Psoas muscle (tissue), 8 donors: ENCODE results near the gene CARS2. TPM values are rescaled to one million over a fixed set of nuclear protein-coding genes. Genes with fewer than 3 reads are reported as not detected.
"Not testable (repeated sequence)": the region's sequence is repeated elsewhere in the genome, so short reads cannot be mapped to it uniquely, and the experiment has no call there.

Experiments
- ATAC-seq, 4 donors: fragments of 200-7000 bp; cut with Tn5 transposase; one replicate each; pipeline ENCODE4 v1.9.1; 2020; ENCODE audit warnings: moderate library complexity in 3 of 4, mild to moderate bottlenecking in 2 of 4
- DNase-seq, 2 donors: peaks; one replicate each; pipeline ENCODE4 v3.0.0-alpha.2; 2020
- H3K27ac ChIP-seq: fragments of 200-600 bp; one replicate; pipeline ENCODE4 v1.8.0; 2022
- H3K27me3 ChIP-seq, 3 donors: fragments of 200-600 bp in 1 of 3; one replicate each; pipeline versions ENCODE4 v1.6.1 to v1.8.0; 2013 to 2022; ENCODE audit warnings: low read length in 2 of 3, mild to moderate bottlenecking in 2 of 3, moderate library complexity in 1 of 3; ENCODE audit not compliant: insufficient read depth in 3 of 3
- H3K36me3 ChIP-seq, 2 donors: fragments of 200-600 bp in 1 of 2; one replicate each; pipeline versions ENCODE4 v1.6.1 to v1.8.0; 2013 to 2022; ENCODE audit warnings: low read depth in 1 of 2, mild to moderate bottlenecking in 1 of 2, moderate library complexity in 1 of 2; ENCODE audit not compliant: insufficient read depth in 1 of 2
- H3K4me1 ChIP-seq: fragments of 200-600 bp; one replicate; pipeline ENCODE4 v1.8.0; 2022
- H3K4me3 ChIP-seq: fragments of 200-600 bp; one replicate; pipeline ENCODE4 v1.8.0; 2022; ENCODE audit warnings: mild to moderate bottlenecking
- H3K9me3 ChIP-seq: fragments of 200-600 bp; one replicate; pipeline ENCODE4 v1.8.0; 2022
- CTCF ChIP-seq: fragments of 200-600 bp; IDR thresholded peaks from one replicate; pipeline ENCODE4 v1.8.0; 2022; ENCODE audit warnings: antibody characterized with exemption
- WGBS, 3 donors: extraction: QIAGEN DNeasy Blood & Tissue Kit; methylation state at CpG; one replicate each; pipeline versions ENCODE4 v1.1.6 to v1.1.7; 2013; 5-methylcytosine and 5-hydroxymethylcytosine counted together
- intact Hi-C, 2 donors: fragments of 100-400 bp; cut with DNase I; formaldehyde crosslinking; loops; one replicate each; pipeline versions ENCODE4 v1.11.0 to v1.14.2; 2022
- polyA plus RNA-seq, 3 donors: library from polyadenylated mRNA; stranded (reverse); fragments of 200-250 nt; gene quantifications; one replicate each; pipeline ENCODE4 v1.2.3, GENCODE V29; 2013
- total RNA-seq, 4 donors: library from RNA; stranded (reverse); fragmentation: NEBNext Ultra II Directional in 2 of 4; extraction: Animal tissue kit (Norgen Biotek cat#: 25700) in 2 of 4; gene quantifications; one replicate each; pipeline versions ENCODE4 v1.2.1 to v1.2.4, GENCODE V29; 2021 to 2023
- donor health status: healthy with polysubstance abuse.
- donor health status: DM: no; HTN: no; CAD: no; lungs with moderate emphysema.
- donor health status: Bipolar disorder and iron deficiency.
- donor health status: healthy.
- donor health status: DM: yes; HTN: yes; CAD: no.
- donor health status: DM: no; HTN: no; CAD: no.
- donor health status: DM: no; HTN: no; CAD: no.
- donor health status: DM: yes; HTN: yes; CAD: no.

CARS2 gene
- total and polyA plus RNA-seq, 7 donors: 41.3 to 85.2 (median 56.3) TPM

GRCh38 chr13:110615005-110615321, 91.0 kb downstream of the CARS2 start:
- intact Hi-C loops: loop anchor here (5.0 kb wide), 2 partner anchors 87 to 97 kb away; partner anchors contain the start of gene ING1 (in 1 of the 2)
- DNase-seq: no peak

GRCh38 chr13:110610955-110611595, 94.8 kb downstream of the CARS2 start:
- Histone ChIP-seq H3K27ac (no peak overlapping the region), H3K36me3 (no peaks in the 10 kb centered on the region), H3K27me3 (peaks cover 0 to 13% (median 0%) of the 10 kb centered on the region in 3 donors), H3K4me3 (no peak overlapping the region), H3K4me1 (no peaks in the 10 kb centered on the region), H3K9me3 (no peaks in the 10 kb centered on the region)
- DNase-seq: no peak
- no peak for TF ChIP-seq CTCF
- ATAC-seq: no peak
- WGBS, 3 donors: 73 to 84% (median 76%) methylated on average over 12 of the region's 12 CpGs
- intact Hi-C loops: no loop called here

More at GRCh38 chr13:110615005-110615321, 91.0 kb downstream of the CARS2 start:
- Histone ChIP-seq H3K27me3 (peaks cover 0 to 13% (median 0%) of the 10 kb centered on the region in 3 donors), H3K4me3 (peak overlapping the region; percentile 100), H3K36me3 (no peaks in the 10 kb centered on the region), H3K4me1 (peaks cover 34% of the 10 kb centered on the region), H3K9me3 (no peaks in the 10 kb centered on the region), H3K27ac (peak overlapping the region; percentile 96)
- TF ChIP-seq CTCF: no peak
- WGBS, 3 donors: 86 to 89% (median 86%) methylated on average over 11 of the region's 11 CpGs
- peak in 1 of 4 donors; percentile 2 for ATAC-seq

- H3K27ac ChIP-seq: no peak overlapping the region
- peaks cover 0 to 13% (median 0%) of the 10 kb centered on the region in 3 donors for H3K27me3 ChIP-seq
- H3K4me1 ChIP-seq: no peaks in the 10 kb centered on the region
- H3K4me3 ChIP-seq: no peak overlapping the region
- no peak for TF ChIP-seq CTCF
- no peaks in the 10 kb centered on the region for H3K9me3 ChIP-seq
- 81 to 82% (median 81%) methylated on average over 3 of the region's 3 CpGs for WGBS, 3 donors
- ATAC-seq (no peak), DNase-seq (no peak)
- intact Hi-C loops: no loop called here
- H3K36me3 ChIP-seq: no peaks in the 10 kb centered on the region
Measured at GRCh38 chr13:110607675-110608224, 98.2 kb downstream of the CARS2 start.

- intact Hi-C loops, H3K4me3 ChIP-seq, H3K36me3 ChIP-seq, H3K9me3 ChIP-seq, H3K27me3 ChIP-seq, ATAC-seq, DNase-seq, H3K27ac ChIP-seq, H3K4me1 ChIP-seq: not testable (repeated sequence)
- 88 to 92% methylated on average over 15 to 30 of the region's 33 CpGs; no CpG with 5 or more reads in 1 of the 3 donors for WGBS, 3 donors
Measured at GRCh38 chr13:110606281-110606680, 99.6 kb downstream of the CARS2 start.

GRCh38 chr13:110605132-110605531, 100.8 kb downstream of the CARS2 start:
- DNase-seq (no peak), ATAC-seq (no peak)
- no peaks in the 10 kb centered on the region for H3K36me3 ChIP-seq
- intact Hi-C loops: no loop called here
- H3K27ac ChIP-seq: no peak overlapping the region
- no peaks in the 10 kb centered on the region for H3K9me3 ChIP-seq
- H3K4me3 ChIP-seq: no peak overlapping the region
- 93 to 94% (median 94%) methylated on average over 6 of the region's 6 CpGs for WGBS, 3 donors
- TF ChIP-seq CTCF: no peak
- no peaks in the 10 kb centered on the region for H3K27me3 ChIP-seq
- H3K4me1 ChIP-seq: no peaks in the 10 kb centered on the region
